ENCODE measurements around the gene LCN6. TPM values are rescaled to one million over a fixed set of nuclear protein-coding genes. Genes with fewer than 3 reads are reported as not detected.

Gene LCN6
- total and polyA plus RNA-seq, 2 of the 13 experiments (the other 11 are each of a cell fraction or from before 2014, with no cell fraction given) = not detected

GRCh38 chr9:136728080-136728547, 20.2 kb downstream of the LCN6 start (continued):
- no peak for TF ChIP-seq PRDM10 (CRISPR knock-in tag; IDR thresholded peaks at IDR 0.05; ENCODE audit: low read depth)
- TF ChIP-seq AGO2 (optimal IDR thresholded peaks at IDR 0.05; ENCODE audit: low read depth, low read length) = peak; percentile 39
- no peak for TF ChIP-seq NFIB (CRISPR knock-in tag; IDR thresholded peaks at IDR 0.05; ENCODE audit: borderline replicate concordance)
- TF ChIP-seq ZNF18 (CRISPR knock-in tag; IDR thresholded peaks at IDR 0.05; ENCODE audit: insufficient replicate concordance) = peak; percentile 84
- TF ChIP-seq ZC3H4 (CRISPR knock-in tag; IDR thresholded peaks at IDR 0.05; ENCODE audit: borderline replicate concordance) = no peak
- TF ChIP-seq ZNF225 (CRISPR knock-in tag; IDR thresholded peaks at IDR 0.05) = no peak; the same call in 1 of the 2 replicates
- TF ChIP-seq ZNF616 (CRISPR knock-in tag; IDR thresholded peaks at IDR 0.05; ENCODE audit: low read depth) = peak; percentile 50; the same call in 1 of the 2 replicates
- TF ChIP-seq ZBTB40 (IDR thresholded peaks at IDR 0.05) = no peak
- TF ChIP-seq ZBTB40 (CRISPR knock-in tag; IDR thresholded peaks at IDR 0.05) = peak; percentile 80; the same call in 1 of the 2 replicates
- no peak for TF ChIP-seq KAT2B (IDR thresholded peaks at IDR 0.05; ENCODE audit: borderline replicate concordance, low read depth, low read length)
- peak; percentile 79 for TF ChIP-seq ZNF234 (CRISPR knock-in tag; conservative IDR thresholded peaks at IDR 0.05)
- peak; percentile 98 for TF ChIP-seq SALL2 (CRISPR knock-in tag; IDR thresholded peaks at IDR 0.05)
